ENCODE data around the gene PLA2G3. TPM values are rescaled to one million over a fixed set of nuclear protein-coding genes. Genes with fewer than 3 reads are reported as not detected.

PLA2G3 gene
- total RNA-seq, 1 experiment from 2014 or later: not detected

GRCh38 chr22:31126869-31127175 is 13.5 kb downstream of the PLA2G3 start:
- H3K4me2 ChIP-seq (ENCODE audit: low read length): no peak overlapping the region
- H3K27me3 ChIP-seq (ENCODE audit: insufficient read depth, low read length): no peaks in the 10 kb centered on the region
- H4K20me1 ChIP-seq (ENCODE audit: insufficient read depth): no peaks in the 10 kb centered on the region
- no peak overlapping the region for H3K27ac ChIP-seq (ENCODE audit: low read depth, low read length)
- intact Hi-C loops (cut with micrococcal nuclease): no loop called here
- H3K79me2 ChIP-seq (ENCODE audit: insufficient read depth, low read length): no peaks in the 10 kb centered on the region
- ChIA-PET CTCF (no interaction called here), RAD21 (ENCODE audit: low non-redundant PET in 1 of 2, low total read pairs in 2 of 2, uncharacterized antibody in 2 of 2, unreplicated experiment in 2 of 2) (no interaction called here), POLR2A (no interaction called here)
- DNase-seq (ENCODE audit: low read depth, low spot score): no peak
- no peaks in the 10 kb centered on the region for H3K36me3 ChIP-seq (ENCODE audit: control insufficient read depth in 1 of 2, insufficient read depth in 2 of 2, low read length in 2 of 2)
- ATAC-seq: no peak
- H2AFZ ChIP-seq (ENCODE audit: low read depth, low read length, poor library complexity, severe bottlenecking): no peak overlapping the region
- TF ChIP-seq MAX (IDR thresholded peaks at IDR 0.05) (no peak), JUND (IDR thresholded peaks at IDR 0.05) (no peak), CEBPB (IDR thresholded peaks at IDR 0.05; ENCODE audit: low read depth) (no peak), ATF3 (IDR thresholded peaks at IDR 0.05) (no peak), POLR2AphosphoS5 (IDR thresholded peaks at IDR 0.05; ENCODE audit: low read depth, low read length) (no peak), EZH2 (IDR thresholded peaks at IDR 0.05) (no peak), TCF7L2 (IDR thresholded peaks at IDR 0.05; ENCODE audit: borderline replicate concordance, extremely low read depth, insufficient read depth, insufficient read length) (no peak), ZBTB33 (IDR thresholded peaks at IDR 0.05; ENCODE audit: extremely low read depth, insufficient replicate concordance, low read length) (no peak), SIN3A (IDR thresholded peaks at IDR 0.05; ENCODE audit: low read depth) (no peak), SRF (IDR thresholded peaks at IDR 0.05; ENCODE audit: low read depth) (no peak), YY1 (IDR thresholded peaks at IDR 0.05; ENCODE audit: extremely low read depth, insufficient replicate concordance, low read depth, low read length) (no peak), POLR2A (IDR thresholded peaks at IDR 0.05; ENCODE audit: borderline replicate concordance, extremely low read depth, insufficient read depth, insufficient read length) (no peak), CTCF (IDR thresholded peaks at IDR 0.05 in 2 of 3, conservative IDR thresholded peaks at IDR 0.05 in 1 of 3; ENCODE audit: borderline replicate concordance in 1 of 3, insufficient read depth in 1 of 3, low read depth in 2 of 3, low read length in 2 of 3) (no peak), EGR1 (IDR thresholded peaks at IDR 0.05; ENCODE audit: low read depth) (no peak), ELF1 (IDR thresholded peaks at IDR 0.05; ENCODE audit: borderline replicate concordance, low read depth) (no peak)
- BruUV-seq (replicated peaks): no TSS peak
- H3K9me2 ChIP-seq (ENCODE audit: insufficient read depth): no peaks in the 10 kb centered on the region
- peaks cover 12 to 25% of the 10 kb centered on the region in 2 experiments for H3K4me1 ChIP-seq (ENCODE audit: control insufficient read depth in 1 of 2, insufficient read depth in 2 of 2, low read length in 2 of 2)
- H3K4me3 ChIP-seq (replicated peaks in 1 of 2; ENCODE audit: low read depth in 1 of 2, low read length in 2 of 2): no peak overlapping the region
- H3K9ac ChIP-seq (ENCODE audit: low read length): no peak overlapping the region
- H3K9me3 ChIP-seq (ENCODE audit: control insufficient read depth in 1 of 2, insufficient read depth in 1 of 2, low read depth in 1 of 2, low read length in 2 of 2): no peaks in the 10 kb centered on the region

All from HCT116 (cell line).